A549 treated with Hydrocortisone at 1 μM for 4 hours (cell line): ENCODE results near the gene USP20. TPM values are rescaled to one million over a fixed set of nuclear protein-coding genes. Genes with fewer than 3 reads are reported as not detected.

ENCODE experiments used
- total RNA-seq: library from RNA; stranded (reverse); fragments of 200-300 nt; extraction: Qiagen RNA extraction; gene quantifications from 5 replicates; pipeline ENCODE4 v1.2.3, GENCODE V29; 2022

Gene USP20
- 4.1 to 6.1 TPM (median 5.5 TPM) in 5 replicates for total RNA-seq

GRCh38 chr9:129835128-129835859 lies at the start of gene USP20, which contains the start of gene C9orf78:
USP20 (plus strand) TSS chr9:129835458; CDS start chr9:129852556, 17,098 bp downstream.
C9orf78 (minus strand) TSS chr9:129835275; CDS start chr9:129835221, 54 bp downstream.

GRCh38 chr9:129802833-129803675 lies 32.2 kb upstream of the USP20 start, which contains the start of gene TOR1B:
TOR1B (plus strand) TSS chr9:129803184; CDS start chr9:129803213, 29 bp downstream.

DNA sequence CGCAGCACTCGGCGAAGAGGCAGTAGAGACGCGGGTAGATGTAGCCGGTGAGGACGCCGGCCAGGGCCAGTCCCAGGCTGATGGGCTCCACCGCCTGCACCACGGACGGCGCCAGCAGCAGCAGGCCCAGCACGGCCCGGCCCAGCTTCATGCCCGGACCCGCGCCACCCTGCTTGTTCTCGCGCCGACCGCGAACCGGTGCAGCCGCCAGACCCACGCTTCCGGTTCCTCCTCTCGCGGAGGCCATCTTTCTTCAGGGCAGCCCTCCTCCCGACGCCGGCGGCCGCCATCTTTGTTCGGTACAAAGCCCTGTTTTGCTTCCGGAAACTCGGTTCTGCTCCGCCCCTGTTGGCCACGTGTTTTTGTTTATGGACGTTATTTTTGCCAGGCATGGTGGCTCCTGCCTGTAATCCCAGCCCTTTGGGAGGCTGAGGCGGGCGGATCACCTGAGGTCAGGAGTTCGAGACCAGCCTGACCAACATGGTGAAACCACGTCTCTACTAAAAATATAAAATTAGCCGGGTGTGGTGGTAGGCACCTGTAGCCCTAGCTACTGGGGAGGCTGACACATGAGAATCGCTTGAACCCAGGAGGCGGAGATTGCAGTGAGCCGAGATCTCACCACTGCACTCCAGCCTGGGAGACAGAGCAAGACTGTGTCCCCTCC lies 11.2 kb upstream of the USP20 start, which contains the start of gene TOR1A:
Gene TOR1A (minus strand): TSS at position 202 of the 667 bp plus-strand sequence. CDS start 51 bp downstream, at position 151.

Other genes starting within 250 kb of the USP20 start
- gene C9orf50, start 214.4 kb upstream of the USP20 start, total RNA-seq, result 0.08 TPM in 1 of 5 replicates, not detected in the others
- gene NTMT1, start 209.3 kb upstream of the USP20 start, total RNA-seq, result 85.6 to 101 TPM (median 90.1 TPM) in 5 replicates
- gene ASB6, start 193.3 kb upstream of the USP20 start, total RNA-seq, result 23.2 to 25.0 TPM (median 24.4 TPM) in 5 replicates
- gene PRRX2, start 169.8 kb upstream of the USP20 start, total RNA-seq, result 4.7 to 11.6 TPM (median 10.1 TPM) in 5 replicates
- gene PTGES, start 82.4 kb upstream of the USP20 start, total RNA-seq, result 149 to 184 TPM (median 164 TPM) in 5 replicates
- 21.1 to 26.7 TPM (median 24.2 TPM) in 5 replicates for gene TOR1B, start 32.3 kb upstream of the USP20 start, total RNA-seq
- 57.3 to 64.4 TPM (median 62.1 TPM) in 5 replicates for gene TOR1A, start 11.3 kb upstream of the USP20 start, total RNA-seq
- gene C9orf78, start 183 bp upstream of the USP20 start, total RNA-seq, result 46.5 to 54.9 TPM (median 48.5 TPM) in 5 replicates
- 11.5 to 15.1 TPM (median 13.8 TPM) in 5 replicates for gene FNBP1, start 207.7 kb downstream of the USP20 start, total RNA-seq
- gene GPR107, start 218.4 kb downstream of the USP20 start, total RNA-seq, result 23.6 to 33.4 TPM (median 27.2 TPM) in 5 replicates